ENCODE results near the gene HLA-DOB. TPM values are rescaled to one million over a fixed set of nuclear protein-coding genes. Genes with fewer than 3 reads are reported as not detected.

Gene HLA-DOB
- total RNA-seq, 2 experiments from 2014 or later: 48.1 to 57.1 TPM

DNA sequence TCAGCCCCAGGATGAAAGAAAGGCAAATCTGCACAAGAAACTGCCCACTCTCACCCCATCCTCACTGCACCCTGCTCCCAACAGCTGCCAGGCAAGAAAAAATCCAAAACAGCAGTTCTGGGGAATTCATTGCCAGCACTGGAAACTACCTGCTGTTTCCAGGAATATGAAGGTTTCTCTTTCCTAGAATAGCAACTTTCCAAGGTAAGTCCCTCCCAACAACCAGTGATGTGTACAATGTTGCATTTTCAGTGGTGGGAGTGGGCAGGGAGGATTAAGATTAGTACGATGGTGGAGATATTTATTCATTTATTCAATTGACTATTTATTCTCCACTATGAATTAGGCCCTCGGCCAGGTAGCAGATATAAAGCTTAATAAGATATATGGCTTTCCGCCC is 10.2 kb upstream of the HLA-DOB start:
- DNase-seq (ENCODE audit: low spot score): no peak
- H3K9me3 ChIP-seq (ENCODE audit: low read length): no peaks in the 10 kb centered on the region
- no peak overlapping the region for H3K4me3 ChIP-seq (ENCODE audit: low read depth, low read length, poor library complexity, severe bottlenecking)
- TF ChIP-seq, protein P1, sequence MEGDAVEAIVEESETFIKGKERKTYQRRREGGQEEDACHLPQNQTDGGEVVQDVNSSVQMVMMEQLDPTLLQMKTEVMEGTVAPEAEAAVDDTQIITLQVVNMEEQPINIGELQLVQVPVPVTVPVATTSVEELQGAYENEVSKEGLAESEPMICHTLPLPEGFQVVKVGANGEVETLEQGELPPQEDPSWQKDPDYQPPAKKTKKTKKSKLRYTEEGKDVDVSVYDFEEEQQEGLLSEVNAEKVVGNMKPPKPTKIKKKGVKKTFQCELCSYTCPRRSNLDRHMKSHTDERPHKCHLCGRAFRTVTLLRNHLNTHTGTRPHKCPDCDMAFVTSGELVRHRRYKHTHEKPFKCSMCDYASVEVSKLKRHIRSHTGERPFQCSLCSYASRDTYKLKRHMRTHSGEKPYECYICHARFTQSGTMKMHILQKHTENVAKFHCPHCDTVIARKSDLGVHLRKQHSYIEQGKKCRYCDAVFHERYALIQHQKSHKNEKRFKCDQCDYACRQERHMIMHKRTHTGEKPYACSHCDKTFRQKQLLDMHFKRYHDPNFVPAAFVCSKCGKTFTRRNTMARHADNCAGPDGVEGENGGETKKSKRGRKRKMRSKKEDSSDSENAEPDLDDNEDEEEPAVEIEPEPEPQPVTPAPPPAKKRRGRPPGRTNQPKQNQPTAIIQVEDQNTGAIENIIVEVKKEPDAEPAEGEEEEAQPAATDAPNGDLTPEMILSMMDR (conservative IDR thresholded peaks at IDR 0.05; ENCODE audit: low read length): no peak
- TF ChIP-seq EZH2phosphoT487 (IDR thresholded peaks at IDR 0.05; ENCODE audit: borderline replicate concordance, low read depth, low read length): no peak
- POLR2A ChIA-PET: interaction anchor here (0.7 to 1.0 kb wide), 3 partner anchors 9 to 126 kb away, joined by 3 read pairs; partner anchors contain the start of gene HLA-DMA
- intact Hi-C loops (cut with micrococcal nuclease; ENCODE audit: unreplicated experiment): no loop called here
- H3K79me2 ChIP-seq (ENCODE audit: insufficient read depth, low read depth, low read length): no peaks in the 10 kb centered on the region
- no peaks in the 10 kb centered on the region for H4K20me1 ChIP-seq (ENCODE audit: insufficient read depth, low read length)
- H3K4me1 ChIP-seq (ENCODE audit: insufficient read depth, low read length, poor library complexity, severe bottlenecking): peaks cover 1% of the 10 kb centered on the region
- H3K27ac ChIP-seq (ENCODE audit: low read depth, low read length, poor library complexity, severe bottlenecking): no peak overlapping the region
- H3K36me3 ChIP-seq (ENCODE audit: insufficient read depth, low read length): peaks cover 54% of the 10 kb centered on the region
- no peak overlapping the region for H2AFZ ChIP-seq (ENCODE audit: low read length)
- no peak overlapping the region for H3K4me2 ChIP-seq (ENCODE audit: low read length)
- CTCF ChIA-PET (ENCODE audit: unreplicated experiment): interaction anchor here (1.7 kb wide), 1 partner anchor 11 kb away, joined by 9 read pairs; the partner anchor contains the start of gene TAP2
- no TSS peak for BruUV-seq (replicated peaks)
- no peaks in the 10 kb centered on the region for H3K9me2 ChIP-seq (ENCODE audit: insufficient read depth, low read length)

DNA sequence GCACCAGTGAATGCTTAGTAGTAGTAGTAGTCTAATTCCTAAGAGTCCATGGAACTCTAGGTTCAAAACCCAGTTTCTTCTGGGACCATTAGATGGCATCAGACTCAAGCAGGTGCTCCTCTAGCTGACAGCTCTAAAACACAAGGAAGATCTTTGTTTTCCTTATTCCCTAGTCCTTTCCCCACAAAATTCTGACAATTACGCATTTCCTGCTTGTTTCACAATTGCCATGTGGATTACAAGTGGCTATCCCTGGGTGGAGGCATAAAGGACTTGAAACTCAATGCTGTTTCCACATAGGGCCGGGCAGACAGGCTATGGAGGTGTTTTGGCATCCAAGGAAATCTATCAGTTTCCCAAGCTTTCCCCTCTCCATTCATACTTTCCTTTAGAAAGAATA is 9.2 kb upstream of the HLA-DOB start:
- Histone ChIP-seq H3K36me3 (ENCODE audit: insufficient read depth, low read length) (peaks cover 43% of the 10 kb centered on the region), H3K4me3 (ENCODE audit: low read depth, low read length, poor library complexity, severe bottlenecking) (no peak overlapping the region), H3K4me2 (ENCODE audit: low read length) (no peak overlapping the region), H3K9me3 (ENCODE audit: low read length) (no peaks in the 10 kb centered on the region), H3K4me1 (ENCODE audit: insufficient read depth, low read length, poor library complexity, severe bottlenecking) (peaks cover 12% of the 10 kb centered on the region), H3K9me2 (ENCODE audit: insufficient read depth, low read length) (no peaks in the 10 kb centered on the region), H4K20me1 (ENCODE audit: insufficient read depth, low read length) (no peaks in the 10 kb centered on the region), H2AFZ (ENCODE audit: low read length) (no peak overlapping the region), H3K79me2 (ENCODE audit: insufficient read depth, low read depth, low read length) (no peaks in the 10 kb centered on the region), H3K27ac (ENCODE audit: low read depth, low read length, poor library complexity, severe bottlenecking) (no peak overlapping the region)
- BruUV-seq (replicated peaks): no TSS peak
- POLR2A ChIA-PET: interaction anchor here (0.8 to 1.4 kb wide), 3 partner anchors 12 to 34 kb away, joined by 4 to 5 read pairs (median 4); partner anchors contain the start of gene TAP2
- intact Hi-C loops (cut with micrococcal nuclease; ENCODE audit: unreplicated experiment): no loop called here
- CTCF ChIA-PET (ENCODE audit: unreplicated experiment): interaction anchor here (0.8 to 1.0 kb wide), 2 partner anchors 12 to 42 kb away, joined by 3 to 4 read pairs; partner anchors contain the start of gene TAP2
- TF ChIP-seq EZH2phosphoT487 (IDR thresholded peaks at IDR 0.05; ENCODE audit: borderline replicate concordance, low read depth, low read length): no peak
- TF ChIP-seq, protein P1 (conservative IDR thresholded peaks at IDR 0.05; ENCODE audit: low read length): peak; percentile 73
- no peak for DNase-seq (ENCODE audit: low spot score)

DNA sequence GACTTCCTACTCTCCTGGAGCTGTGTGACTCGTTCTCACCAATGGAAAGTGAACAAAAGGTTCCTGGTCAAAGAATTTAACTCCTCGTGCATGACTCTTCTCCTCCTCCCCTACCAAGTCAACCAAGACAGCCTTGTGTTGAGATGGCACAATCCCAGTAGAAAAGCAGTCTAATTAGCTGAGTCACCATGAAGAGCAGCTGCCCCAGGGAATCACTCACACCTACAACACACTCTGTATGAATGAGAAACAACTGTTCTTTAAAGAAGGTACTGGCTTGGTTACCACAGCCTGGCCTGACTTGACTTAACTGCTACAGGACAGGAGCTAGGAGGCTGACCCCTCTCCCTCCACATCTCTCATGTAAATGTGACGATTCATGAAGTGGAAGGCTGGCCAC is 2.9 kb upstream of the HLA-DOB start:
- H3K4me1 ChIP-seq (ENCODE audit: insufficient read depth, low read length, poor library complexity, severe bottlenecking): peaks cover 71% of the 10 kb centered on the region
- H3K36me3 ChIP-seq (ENCODE audit: insufficient read depth, low read length): peaks cover 4% of the 10 kb centered on the region; the same call in 1 of the 2 replicates
- intact Hi-C loops (cut with micrococcal nuclease; ENCODE audit: unreplicated experiment): no loop called here
- peak overlapping the region; percentile 6; the same call in 1 of the 2 replicates for H3K4me2 ChIP-seq (ENCODE audit: low read length)
- H3K27ac ChIP-seq (ENCODE audit: low read depth, low read length, poor library complexity, severe bottlenecking): no peak overlapping the region
- no peak overlapping the region for H3K4me3 ChIP-seq (ENCODE audit: low read depth, low read length, poor library complexity, severe bottlenecking)
- BruUV-seq (replicated peaks): no TSS peak
- ChIA-PET CTCF (ENCODE audit: unreplicated experiment) (no interaction called here), POLR2A (interaction anchor here (0.6 to 2.5 kb wide), 3 partner anchors 10 to 19 kb away, joined by 3 to 11 read pairs (median 4); partner anchors contain the start of gene TAP2)
- no peaks in the 10 kb centered on the region for H3K9me3 ChIP-seq (ENCODE audit: low read length)
- TF ChIP-seq EZH2phosphoT487 (IDR thresholded peaks at IDR 0.05; ENCODE audit: borderline replicate concordance, low read depth, low read length): no peak
- TF ChIP-seq, protein P1 (conservative IDR thresholded peaks at IDR 0.05; ENCODE audit: low read length): no peak
- H3K9me2 ChIP-seq (ENCODE audit: insufficient read depth, low read length): no peaks in the 10 kb centered on the region
- H4K20me1 ChIP-seq (ENCODE audit: insufficient read depth, low read length): no peaks in the 10 kb centered on the region
- peaks cover 2% of the 10 kb centered on the region; the same call in 1 of the 2 replicates for H3K79me2 ChIP-seq (ENCODE audit: insufficient read depth, low read depth, low read length)
- no peak for DNase-seq (ENCODE audit: low spot score)
- H2AFZ ChIP-seq (ENCODE audit: low read length): no peak overlapping the region
